OCI-LY1 (cell line): Measurements from ENCODE around the gene LYVE1.

Experiments
- H2AFZ ChIP-seq: fragments of 200-600 bp; sonication (generic), shearing (Covaris generic); 2 replicates; pipeline ENCODE4 v1.6.0; 2014; ENCODE audit warnings: antibody characterized with exemption, mild to moderate bottlenecking, low read length
- H3F3A ChIP-seq: fragments of 200-600 bp; sonication (generic), shearing (Covaris generic); 2 replicates; pipeline ENCODE4 v1.6.0; 2014; ENCODE audit warnings: mild to moderate bottlenecking, antibody characterized with exemption, low read length, moderate library complexity; ENCODE audit not compliant: insufficient read depth
- H3K27ac ChIP-seq: fragments of 200-600 bp; sonication (generic); 2 replicates; pipeline ENCODE4 v1.5.1; 2014; ENCODE audit warnings: low read length, mixed run types, mild to moderate bottlenecking, low read depth; ENCODE audit not compliant: poor library complexity, severe bottlenecking
- H3K27me3 ChIP-seq: fragments of 200-600 bp; sonication (generic); 2 replicates; pipeline ENCODE4 v1.6.0; 2014; ENCODE audit warnings: antibody characterized with exemption, mild to moderate bottlenecking, low read length, moderate library complexity; ENCODE audit not compliant: insufficient read depth
- H3K36me3 ChIP-seq: fragments of 200-600 bp; sonication (generic); 2 replicates; pipeline ENCODE4 v1.6.1; 2014; ENCODE audit warnings: mild to moderate bottlenecking, antibody characterized with exemption, low read length, moderate library complexity, mixed read lengths; ENCODE audit not compliant: insufficient read depth
- H3K4me1 ChIP-seq: fragments of 200-600 bp; sonication (generic); 2 replicates; pipeline ENCODE4 v1.5.1; 2014; ENCODE audit warnings: mild to moderate bottlenecking, low read length, moderate library complexity; ENCODE audit not compliant: insufficient read depth, severe bottlenecking
- H3K4me2 ChIP-seq: fragments of 200-600 bp; sonication (generic), shearing (Covaris generic); 2 replicates; pipeline ENCODE4 v1.6.1; 2014; ENCODE audit warnings: low read length
- H3K4me3 ChIP-seq: fragments of 200-600 bp; sonication (generic); 2 replicates; pipeline ENCODE4 v1.5.1; 2014; ENCODE audit warnings: low read length, low read depth, mild to moderate bottlenecking, mixed read lengths; ENCODE audit not compliant: poor library complexity, severe bottlenecking
- H3K79me2 ChIP-seq: fragments of 200-600 bp; shearing (Covaris generic); 2 replicates; pipeline ENCODE4 v1.6.1; 2016; ENCODE audit warnings: mixed run types, low read length, mixed read lengths; ENCODE audit not compliant: insufficient read depth
- H3K9ac ChIP-seq: fragments of 200-600 bp; sonication (generic), shearing (Covaris generic); 2 replicates; pipeline ENCODE4 v1.6.1; 2014; ENCODE audit warnings: mild to moderate bottlenecking, low read length, mixed read lengths
- H3K9me2 ChIP-seq: fragments of 200-600 bp; sonication (generic), shearing (Covaris generic); 2 replicates; pipeline ENCODE4 v1.6.1; 2014; ENCODE audit warnings: low read depth, mild to moderate bottlenecking, low read length, mixed read lengths
- H3K9me3 ChIP-seq: fragments of 200-600 bp; shearing (Covaris generic); 2 replicates; pipeline ENCODE4 v1.6.1; 2014; ENCODE audit warnings: low read length, mixed read lengths
- H4K20me1 ChIP-seq: fragments of 200-600 bp; sonication (generic), shearing (Covaris generic); 2 replicates; pipeline ENCODE4 v1.6.0; 2016; ENCODE audit warnings: mild to moderate bottlenecking, low read length; ENCODE audit not compliant: insufficient read depth
- EZH2 ChIP-seq: fragments of 200-600 bp; sonication (generic), shearing (Covaris generic); IDR thresholded peaks from 2 replicates; pipeline ENCODE4 v1.8.0; 2017; ENCODE audit warnings: borderline replicate concordance, mixed run types, mild to moderate bottlenecking, antibody characterized with exemption, low read length, moderate library complexity, mixed read lengths
- TF ChIP-seq, protein P1 (sequence below): fragments of 200-600 bp; sonication (generic), shearing (Covaris generic); IDR thresholded peaks from 2 replicates; pipeline ENCODE4 v1.5.1; 2017; ENCODE audit warnings: mild to moderate bottlenecking, antibody characterized with exemption, low read length, moderate library complexity, mixed read lengths

The LYVE1 gene

DNA sequence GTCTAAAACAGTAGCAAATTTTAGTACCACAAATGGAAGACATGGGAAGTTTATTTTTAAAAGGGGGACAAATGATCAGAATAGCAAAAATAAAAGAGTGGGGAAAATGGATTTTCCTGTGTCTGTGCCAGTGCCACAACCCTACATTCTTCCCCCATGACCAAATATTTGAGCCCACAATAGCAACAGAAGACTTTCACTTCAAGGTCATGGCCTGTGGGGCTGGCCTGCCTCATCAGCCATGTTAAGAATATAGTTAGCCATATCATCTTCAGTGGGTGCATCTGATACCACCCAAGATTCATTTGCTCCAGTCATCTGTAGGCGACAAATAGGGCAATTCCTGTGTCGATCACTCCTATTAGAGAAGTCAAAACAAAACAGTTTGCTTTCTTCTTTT, 53.8 kb downstream of the LYVE1 start:
- Histone ChIP-seq H3K9ac (no peak overlapping the region), H3K4me3 (no peak overlapping the region), H3K79me2 (no peaks in the 10 kb centered on the region), H4K20me1 (no peaks in the 10 kb centered on the region), H3K27ac (no peak overlapping the region), H3K9me3 (no peaks in the 10 kb centered on the region), H2AFZ (no peak overlapping the region), H3K36me3 (peaks cover 29% of the 10 kb centered on the region; the same call in 1 of the 2 replicates), H3F3A (peaks cover 3% of the 10 kb centered on the region; the same call in 1 of the 2 replicates), H3K9me2 (no peaks in the 10 kb centered on the region), H3K4me2 (no peak overlapping the region), H3K4me1 (no peaks in the 10 kb centered on the region), H3K27me3 (no peaks in the 10 kb centered on the region)
- TF ChIP-seq, protein P1, sequence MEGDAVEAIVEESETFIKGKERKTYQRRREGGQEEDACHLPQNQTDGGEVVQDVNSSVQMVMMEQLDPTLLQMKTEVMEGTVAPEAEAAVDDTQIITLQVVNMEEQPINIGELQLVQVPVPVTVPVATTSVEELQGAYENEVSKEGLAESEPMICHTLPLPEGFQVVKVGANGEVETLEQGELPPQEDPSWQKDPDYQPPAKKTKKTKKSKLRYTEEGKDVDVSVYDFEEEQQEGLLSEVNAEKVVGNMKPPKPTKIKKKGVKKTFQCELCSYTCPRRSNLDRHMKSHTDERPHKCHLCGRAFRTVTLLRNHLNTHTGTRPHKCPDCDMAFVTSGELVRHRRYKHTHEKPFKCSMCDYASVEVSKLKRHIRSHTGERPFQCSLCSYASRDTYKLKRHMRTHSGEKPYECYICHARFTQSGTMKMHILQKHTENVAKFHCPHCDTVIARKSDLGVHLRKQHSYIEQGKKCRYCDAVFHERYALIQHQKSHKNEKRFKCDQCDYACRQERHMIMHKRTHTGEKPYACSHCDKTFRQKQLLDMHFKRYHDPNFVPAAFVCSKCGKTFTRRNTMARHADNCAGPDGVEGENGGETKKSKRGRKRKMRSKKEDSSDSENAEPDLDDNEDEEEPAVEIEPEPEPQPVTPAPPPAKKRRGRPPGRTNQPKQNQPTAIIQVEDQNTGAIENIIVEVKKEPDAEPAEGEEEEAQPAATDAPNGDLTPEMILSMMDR, result no peak

DNA sequence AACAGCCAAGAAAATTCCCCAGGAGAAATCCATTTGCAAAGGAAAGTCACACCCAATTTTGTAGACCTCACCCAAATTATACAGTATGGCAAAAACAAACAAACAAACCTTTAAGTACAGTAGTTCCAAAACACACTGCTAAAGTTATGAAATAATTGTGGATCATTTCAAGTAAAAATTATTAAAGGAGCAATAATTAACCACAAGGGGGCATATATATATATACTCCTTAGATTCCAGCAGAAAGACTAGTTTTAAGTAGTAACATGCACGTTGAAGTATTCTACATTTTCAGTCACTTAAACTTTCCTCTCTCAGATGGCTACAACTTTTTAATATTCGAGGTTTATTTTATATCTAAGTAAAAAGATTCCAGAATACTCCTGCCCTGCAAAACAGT, 54.3 kb downstream of the LYVE1 start:
- peaks cover 24% of the 10 kb centered on the region; the same call in 1 of the 2 replicates for H3K36me3 ChIP-seq
- no peaks in the 10 kb centered on the region for H4K20me1 ChIP-seq
- H3K27ac ChIP-seq, result no peak overlapping the region
- TF ChIP-seq, protein P1, result peak; percentile 33; the same call in 1 of the 2 replicates
- TF ChIP-seq EZH2, result no peak
- no peak overlapping the region for H3K9ac ChIP-seq
- no peaks in the 10 kb centered on the region for H3K79me2 ChIP-seq
- no peak overlapping the region for H3K4me2 ChIP-seq
- no peaks in the 10 kb centered on the region for H3K4me1 ChIP-seq
- no peak overlapping the region for H3K4me3 ChIP-seq
- H3F3A ChIP-seq, result peaks cover 3% of the 10 kb centered on the region; the same call in 1 of the 2 replicates
- H2AFZ ChIP-seq, result no peak overlapping the region
- no peaks in the 10 kb centered on the region for H3K27me3 ChIP-seq
- no peaks in the 10 kb centered on the region for H3K9me3 ChIP-seq
- H3K9me2 ChIP-seq, result no peaks in the 10 kb centered on the region

DNA sequence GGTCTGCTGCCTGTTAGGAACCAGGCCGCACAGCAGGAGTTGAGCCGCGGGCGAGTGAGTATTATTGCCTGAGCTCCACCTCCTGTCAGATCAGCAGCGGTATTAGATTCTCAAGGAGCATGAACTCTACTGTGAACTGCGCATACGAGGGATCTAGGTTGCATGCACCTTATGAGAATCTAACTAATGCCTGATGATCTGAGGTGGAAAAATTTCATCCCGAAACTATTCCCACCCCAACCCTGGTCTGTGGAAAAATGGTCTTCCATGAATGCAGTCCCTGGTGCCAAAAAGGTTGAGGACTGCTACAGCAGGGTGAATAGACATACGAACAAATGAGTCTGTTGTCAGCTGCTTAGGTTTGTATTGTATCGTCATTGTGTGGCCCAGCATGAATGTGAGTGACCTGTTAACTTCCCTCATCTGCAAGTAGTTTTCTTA, 57.3 kb downstream of the LYVE1 start:
- Histone ChIP-seq H4K20me1 (no peaks in the 10 kb centered on the region), H3K79me2 (no peaks in the 10 kb centered on the region), H3K27ac (no peak overlapping the region), H3K4me2 (no peak overlapping the region), H2AFZ (no peak overlapping the region), H3K9me3 (no peaks in the 10 kb centered on the region), H3K4me1 (no peaks in the 10 kb centered on the region), H3K9ac (no peak overlapping the region), H3K27me3 (no peaks in the 10 kb centered on the region), H3F3A (peaks cover 3% of the 10 kb centered on the region; the same call in 1 of the 2 replicates), H3K36me3 (peaks cover 34% of the 10 kb centered on the region; the same call in 1 of the 2 replicates), H3K9me2 (no peaks in the 10 kb centered on the region), H3K4me3 (no peak overlapping the region)
- TF ChIP-seq, protein P1, result no peak
- no peak for TF ChIP-seq EZH2
